ENCODE results near the gene FAR2.
"Not testable (repeated sequence)": the region's sequence is repeated elsewhere in the genome, so short reads cannot be mapped to it uniquely, and the experiment has no call there.

The FAR2 gene

DNA sequence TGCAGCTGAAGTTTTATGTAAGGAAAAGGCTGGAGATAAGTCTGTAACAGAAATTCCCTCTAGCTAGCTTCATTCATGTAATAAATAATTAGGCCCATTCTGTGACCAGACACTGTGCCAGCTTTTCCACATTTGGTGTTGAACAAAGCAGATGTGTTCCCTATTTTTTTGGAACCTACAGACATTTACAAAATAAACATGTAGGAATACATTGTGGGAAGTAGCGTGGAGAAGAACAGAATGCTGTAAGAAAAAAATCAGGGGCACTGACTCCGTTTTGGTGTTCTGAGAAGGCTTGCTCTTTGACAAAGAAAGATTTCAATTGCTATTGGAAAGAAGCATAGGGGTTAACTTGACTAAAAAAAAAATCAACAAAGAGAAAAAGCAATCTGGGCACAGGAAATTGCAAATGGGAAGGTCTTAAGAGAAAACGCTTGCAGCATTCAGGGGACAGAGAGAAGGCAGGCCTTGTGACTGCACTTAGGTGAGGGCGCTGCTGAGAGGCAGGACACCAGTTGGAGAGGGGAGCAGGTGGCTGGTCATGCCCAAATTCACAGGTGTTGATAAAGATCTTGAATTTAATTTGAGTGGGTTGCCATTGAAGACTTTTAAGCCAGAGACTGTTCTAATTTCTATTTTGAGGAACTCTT is 4.0 kb downstream of the FAR2 start:
- no peak for DNase-seq (ENCODE audit: low read depth)

DNA sequence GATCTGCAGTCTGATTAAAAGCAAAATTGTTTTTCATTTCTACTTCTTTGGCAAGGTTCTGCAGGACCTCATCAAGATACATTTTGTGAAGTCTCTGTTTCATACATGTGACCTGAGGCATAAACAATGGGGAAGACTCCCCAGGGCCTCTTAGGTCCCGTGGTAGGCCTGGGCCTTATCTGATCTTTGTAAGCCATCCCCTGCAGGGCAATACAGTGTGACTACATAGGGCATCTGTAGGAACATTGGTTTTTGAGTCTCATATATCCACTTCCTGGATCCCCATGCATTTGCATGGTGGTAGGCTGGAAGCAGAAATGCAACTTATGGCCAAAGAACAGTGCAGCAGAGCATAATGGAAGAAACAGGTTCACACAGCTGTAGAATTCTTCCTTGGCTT is 6.0 kb downstream of the FAR2 start:
- DNase-seq (ENCODE audit: low read depth): no peak

DNA sequence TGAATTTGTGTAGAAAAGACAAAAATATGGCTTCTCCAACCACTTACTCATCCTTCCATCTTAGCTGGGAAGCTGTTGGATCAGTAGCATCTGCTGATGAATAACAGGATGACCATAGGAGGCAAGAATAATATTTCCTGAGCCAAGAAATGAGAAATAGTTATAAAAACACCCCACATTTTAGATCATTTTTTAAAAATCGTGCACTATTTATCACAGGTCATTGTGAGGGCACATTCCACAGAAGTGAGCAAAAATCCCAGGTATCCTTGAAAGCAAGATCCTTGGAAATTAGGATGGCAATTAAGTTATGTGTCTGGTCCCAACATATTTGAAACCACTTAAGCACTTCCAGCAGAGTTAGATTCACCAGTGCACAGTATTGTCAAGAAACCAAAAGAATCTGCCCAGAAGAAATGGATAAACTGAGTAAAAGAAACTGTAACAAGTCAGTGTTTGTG is 8.4 kb downstream of the FAR2 start:
- DNase-seq (ENCODE audit: low read depth): no peak

DNA sequence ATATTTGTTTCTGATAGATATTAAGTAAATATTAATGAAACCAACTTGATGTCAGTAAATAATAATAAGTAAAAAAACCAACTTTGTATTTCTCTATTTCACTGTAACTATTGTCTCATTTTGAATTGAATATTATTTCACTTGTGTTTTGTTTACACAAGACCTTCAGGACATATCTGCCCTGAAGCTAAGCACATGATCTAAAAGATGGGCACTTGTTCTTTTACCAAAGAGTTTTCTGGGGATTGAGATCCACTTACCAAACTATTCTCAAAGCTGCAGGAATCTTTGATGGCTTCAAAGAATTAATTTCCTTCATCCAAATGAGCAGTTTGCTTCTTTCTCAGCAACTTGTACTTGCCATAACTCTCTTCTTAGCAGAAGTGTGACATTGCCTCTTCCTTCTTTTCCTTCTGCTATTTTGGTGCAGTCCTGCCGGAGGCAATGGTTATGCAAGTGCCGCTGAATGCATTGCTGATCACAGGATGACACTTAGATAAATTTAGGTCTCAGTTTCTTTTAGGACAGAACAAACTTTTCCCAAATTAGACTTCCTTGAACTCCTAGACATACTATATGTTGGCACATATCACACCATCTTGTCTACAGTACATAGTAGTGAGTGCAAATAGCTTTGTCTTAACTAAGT is 9.2 kb downstream of the FAR2 start:
- no peak for DNase-seq (ENCODE audit: low read depth)

DNA sequence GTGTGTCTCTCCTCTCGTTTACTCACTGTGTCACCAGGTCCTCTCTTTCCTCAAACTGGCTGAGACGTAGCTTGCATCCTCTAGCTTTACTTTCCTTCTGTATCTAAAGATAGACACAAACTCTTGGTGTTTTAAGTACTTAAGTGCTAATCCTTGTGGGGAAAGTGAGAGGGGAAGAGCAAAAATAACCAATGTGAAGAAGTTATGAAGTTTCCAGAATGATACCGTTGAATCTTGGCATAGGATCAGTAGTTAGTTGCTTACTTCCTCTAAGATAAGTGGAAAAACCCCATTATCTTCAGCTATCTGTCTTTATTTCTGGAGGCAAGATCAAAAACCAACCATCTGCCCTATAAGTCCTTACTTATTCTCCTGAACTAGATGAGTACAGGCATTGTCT is 10.6 kb downstream of the FAR2 start:
- DNase-seq (ENCODE audit: low read depth): no peak

DNA sequence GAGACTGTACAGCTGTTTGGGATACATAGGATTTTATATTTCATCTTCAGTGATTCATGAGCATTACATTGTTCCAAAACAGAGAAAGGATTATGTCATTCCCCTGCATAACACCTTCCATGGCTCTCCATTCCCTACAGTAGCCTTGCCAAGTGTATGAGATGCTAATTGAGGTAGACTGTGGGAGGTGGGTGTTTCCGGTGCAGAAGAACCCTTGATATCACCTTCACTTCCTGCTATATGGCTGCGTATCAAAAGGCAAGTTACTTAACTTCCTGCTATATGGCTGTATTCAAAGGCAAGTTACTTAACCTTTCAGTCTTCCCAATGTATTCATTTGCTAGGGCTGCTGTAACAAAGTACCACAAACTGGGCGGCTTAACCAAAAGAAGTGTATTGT is 11.2 kb downstream of the FAR2 start:
- DNase-seq (ENCODE audit: low read depth): no peak

DNA sequence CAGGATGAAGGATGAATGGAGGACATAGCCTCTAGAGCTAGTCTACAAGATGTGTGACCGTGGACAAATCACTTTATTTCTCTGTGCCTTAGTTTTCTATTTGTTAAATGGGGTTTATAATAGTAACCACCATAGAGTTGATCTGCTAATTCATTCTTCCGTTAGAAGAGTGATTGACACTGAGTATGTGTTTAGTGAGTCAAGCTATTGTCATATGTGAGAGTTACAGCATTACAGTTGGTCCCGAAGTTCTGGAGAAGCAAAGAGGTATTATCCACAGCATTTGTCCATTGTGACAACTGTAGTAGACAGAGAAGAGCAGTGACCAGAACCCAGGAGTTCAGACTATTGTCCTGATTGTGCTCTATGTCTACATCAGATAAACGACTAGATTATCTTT is 14.1 kb downstream of the FAR2 start:
- DNase-seq (ENCODE audit: low read depth): no peak

DNA sequence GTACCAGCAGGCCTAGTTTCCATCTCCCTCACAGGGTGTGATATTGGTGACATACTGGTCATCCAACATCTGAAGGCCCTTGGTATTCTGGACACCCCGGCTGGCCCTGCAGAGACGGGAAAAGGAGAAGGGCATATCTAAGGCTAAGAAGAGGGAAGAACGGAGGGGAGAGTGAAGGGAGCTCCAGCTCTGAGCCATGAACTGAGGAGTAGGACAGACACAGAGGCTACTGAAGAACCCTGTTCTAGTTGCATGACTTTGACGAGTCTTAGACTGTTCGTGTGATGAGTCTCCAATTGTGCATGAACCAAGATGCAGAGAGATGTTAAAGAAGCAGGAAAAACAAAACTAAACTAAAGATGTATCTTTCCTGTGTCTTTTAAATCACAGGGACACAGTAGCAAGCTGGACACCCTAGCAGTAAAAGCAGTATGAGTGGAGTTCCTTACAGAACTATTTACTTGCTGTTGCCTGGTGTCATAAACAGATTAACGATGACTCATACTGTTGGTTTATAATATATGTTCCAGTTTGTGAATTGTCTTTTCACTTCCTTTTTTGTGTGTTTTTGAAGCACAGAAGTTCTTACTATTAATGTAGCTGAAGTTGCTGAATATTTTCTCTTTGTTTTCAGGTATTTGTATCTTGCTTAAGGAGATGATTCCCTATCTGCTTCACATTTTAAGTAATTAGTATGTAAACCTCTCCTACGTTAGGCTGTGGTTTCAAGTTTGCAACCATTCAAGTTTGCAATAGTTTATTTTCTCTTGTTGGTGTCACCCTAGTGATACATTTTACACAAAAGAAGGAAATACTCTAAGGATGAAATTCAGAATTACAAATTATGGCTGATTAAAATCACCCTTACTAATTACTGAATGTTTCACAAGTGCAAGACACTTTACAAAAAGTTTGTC is 15.7 kb downstream of the FAR2 start:
- no peak for DNase-seq (ENCODE audit: low read depth)

DNA sequence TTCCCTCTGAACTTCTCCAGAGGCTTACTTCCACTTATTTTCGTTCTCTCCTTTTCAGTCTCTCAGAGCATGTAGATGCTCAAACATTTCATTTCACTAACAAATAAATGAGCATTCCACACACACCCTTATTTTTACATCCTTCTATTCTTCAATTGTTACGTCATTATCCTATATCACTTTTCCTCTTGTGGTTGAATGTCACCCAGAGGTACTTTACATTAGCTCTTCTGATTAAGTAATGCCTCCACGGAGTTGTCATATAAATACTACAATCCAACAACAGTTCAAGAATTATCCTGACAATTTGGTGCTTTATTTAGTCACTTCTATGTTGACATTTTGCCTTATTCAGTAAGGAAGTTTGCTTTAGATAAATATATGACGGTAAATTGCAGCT is 18.4 kb downstream of the FAR2 start:
- DNase-seq (ENCODE audit: low read depth): no peak

DNA sequence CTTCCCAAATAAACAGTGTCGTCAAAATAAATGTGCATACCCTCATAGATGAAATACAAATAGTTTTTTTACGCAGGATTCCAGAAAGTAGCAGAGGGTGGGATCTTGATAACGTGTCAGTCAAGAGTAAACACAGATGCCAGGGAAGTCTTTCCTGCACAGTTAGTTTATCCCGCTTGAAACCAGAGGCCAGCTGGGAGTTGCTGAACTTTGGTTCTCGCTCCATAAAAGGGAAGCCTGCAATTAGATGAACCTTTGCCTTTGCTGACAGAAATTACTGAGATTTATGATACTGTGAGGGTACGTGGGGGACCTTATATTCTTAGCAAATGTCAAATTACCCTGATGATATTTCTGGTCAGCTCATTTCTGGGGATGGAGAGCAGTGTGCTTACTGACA is 18.9 kb downstream of the FAR2 start:
- DNase-seq (ENCODE audit: low read depth): no peak

DNA sequence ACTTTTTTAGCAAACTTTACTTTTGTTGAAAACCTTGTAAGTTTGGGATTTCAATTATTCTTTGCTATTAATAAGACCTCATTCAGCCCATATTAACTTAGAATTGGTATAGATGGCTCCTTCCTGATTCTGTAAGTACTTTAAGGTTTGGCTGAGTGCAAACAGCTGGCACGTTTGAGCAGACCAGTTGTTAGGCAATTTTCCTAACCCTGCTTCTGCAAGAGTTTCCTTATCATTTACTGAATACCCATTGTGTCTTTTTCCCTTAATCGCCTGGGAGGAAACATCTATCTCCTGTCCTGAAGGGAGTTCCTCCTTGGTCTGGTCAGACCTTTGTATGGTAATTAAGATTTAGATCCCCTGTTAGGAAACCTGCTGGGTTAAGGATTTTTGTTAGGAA is 20.9 kb downstream of the FAR2 start:
- DNase-seq (ENCODE audit: low read depth): not testable (repeated sequence)

DNA sequence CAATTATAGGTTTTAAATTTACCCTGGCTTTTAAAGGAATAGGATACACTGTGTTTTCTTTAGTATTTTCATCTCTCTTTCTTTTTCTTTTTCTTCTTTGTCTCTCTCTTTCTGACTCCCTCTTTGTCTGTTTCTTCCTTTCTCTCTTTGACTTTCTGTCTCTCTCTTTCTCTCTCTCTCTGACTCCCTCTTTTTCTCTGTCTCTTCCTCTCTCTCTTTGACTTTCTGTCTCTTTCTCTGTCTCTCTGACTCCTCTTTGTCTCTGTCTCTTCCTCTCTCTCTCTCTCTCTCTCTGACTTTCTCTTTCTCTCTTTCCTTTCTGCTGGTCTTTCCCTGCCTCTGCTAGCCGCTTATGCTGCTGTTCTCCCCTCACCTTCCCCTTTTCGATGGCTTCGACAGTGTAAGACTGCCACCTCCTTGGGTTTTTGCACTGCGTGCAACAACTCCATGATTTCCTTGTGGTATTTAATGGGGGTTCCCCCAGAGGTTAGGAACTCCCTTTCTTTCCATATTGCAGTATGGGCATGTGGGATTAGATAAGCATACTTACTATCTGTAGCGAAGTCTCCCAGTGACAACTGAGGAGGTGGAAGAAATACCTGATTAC is 21.5 kb downstream of the FAR2 start:
- not testable (repeated sequence) for DNase-seq (ENCODE audit: low read depth)

DNA sequence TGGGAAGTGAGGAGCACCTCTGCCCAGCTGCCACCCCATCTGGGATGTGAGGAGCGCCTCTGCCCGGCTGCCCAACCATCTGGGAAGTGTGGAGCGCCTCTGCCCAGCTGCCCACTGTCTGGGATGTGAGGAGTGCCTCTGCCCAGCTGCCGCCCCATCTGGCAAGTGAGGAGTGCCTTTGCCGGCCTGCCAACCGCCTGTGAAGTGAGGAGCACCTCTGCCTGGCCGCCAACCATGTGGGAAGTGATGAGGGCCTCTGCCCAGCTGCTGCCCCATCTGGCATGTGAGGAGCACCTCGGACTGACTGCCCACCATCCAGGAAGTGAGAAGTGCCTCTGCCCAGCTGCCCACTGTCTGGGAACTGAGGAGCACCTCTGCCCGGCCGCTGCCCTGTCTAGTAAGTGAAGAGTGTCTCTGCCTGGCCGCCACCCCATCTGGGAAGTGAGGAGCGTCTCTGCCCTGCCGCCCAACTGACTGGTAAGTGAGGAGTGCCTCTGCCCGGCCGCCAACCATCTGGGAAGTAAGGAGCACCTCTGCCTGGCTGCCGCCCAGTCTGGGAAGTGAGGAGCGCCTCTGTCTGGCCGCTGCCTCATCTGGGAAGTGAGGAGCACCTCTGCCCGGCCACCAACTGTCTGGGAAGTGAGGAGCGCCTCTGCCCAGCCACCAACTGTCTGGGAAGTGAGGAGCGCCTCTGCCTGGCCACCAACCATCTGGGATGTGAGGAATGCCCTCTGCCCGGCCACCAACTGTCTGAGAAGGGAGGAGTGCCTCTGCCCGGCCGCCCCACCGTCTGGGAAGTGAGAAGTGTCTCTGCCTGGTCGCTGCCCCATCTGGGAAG is 22.6 kb downstream of the FAR2 start:
- no peak for DNase-seq (ENCODE audit: low read depth)

DNA sequence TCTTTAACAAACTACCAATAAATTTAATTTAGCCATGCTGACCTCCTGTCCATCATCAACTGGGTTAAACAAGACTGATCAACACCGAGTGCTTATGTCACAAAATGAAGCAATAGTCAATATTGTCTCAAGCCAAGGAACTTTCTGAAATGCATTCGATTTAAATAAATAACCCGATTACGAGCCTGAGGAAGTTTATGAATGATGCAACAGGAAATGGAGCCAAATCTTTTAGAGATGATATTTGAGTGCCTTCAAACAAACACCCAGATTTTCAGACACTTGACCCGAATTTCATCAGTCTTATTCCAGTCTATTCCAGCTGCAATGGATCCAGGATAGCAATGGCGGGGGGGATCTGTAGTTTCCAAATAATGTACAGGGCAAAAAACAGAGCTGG is 27.9 kb downstream of the FAR2 start:
- no peak for DNase-seq (ENCODE audit: low read depth)

DNA sequence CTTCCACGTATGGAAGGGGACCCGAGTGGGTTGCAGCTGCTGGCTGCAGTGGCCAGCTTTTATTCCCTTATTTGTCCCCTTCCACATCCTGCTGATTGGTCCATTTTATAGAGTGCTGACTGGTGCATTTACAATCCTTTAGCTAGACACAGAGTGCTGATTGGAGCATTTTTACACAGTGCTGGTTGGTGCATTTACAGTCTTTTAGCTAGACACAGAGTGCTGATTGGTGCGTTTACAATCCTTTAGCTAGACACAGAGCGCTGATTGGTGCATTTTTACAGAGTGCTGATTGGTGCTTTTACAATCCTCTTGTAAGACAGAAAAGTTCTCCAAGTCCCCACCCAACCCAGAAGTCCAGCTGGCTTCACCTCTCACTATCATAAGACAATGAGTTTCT is 33.2 kb downstream of the FAR2 start:
- not testable (repeated sequence) for DNase-seq (ENCODE audit: low read depth)

DNA sequence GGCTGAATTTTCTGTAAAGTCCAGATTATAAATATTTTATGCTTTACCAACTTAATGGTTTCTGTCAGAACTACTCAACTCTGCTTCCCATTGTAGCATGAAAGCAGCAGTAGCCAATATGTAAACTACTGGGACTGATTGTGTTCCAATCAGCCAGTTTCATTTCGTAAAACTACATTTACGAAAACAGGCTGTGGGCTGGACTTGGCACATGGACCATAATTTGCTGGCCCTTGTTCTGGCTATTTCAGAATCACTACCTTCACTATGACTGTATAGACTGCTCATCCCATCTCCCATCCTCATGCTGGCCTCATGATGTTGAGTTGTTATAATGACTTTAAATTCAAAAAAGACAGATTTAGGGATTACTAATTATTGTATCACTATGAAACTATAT is 38.7 kb downstream of the FAR2 start:
- no peak for DNase-seq (ENCODE audit: low read depth)

DNA sequence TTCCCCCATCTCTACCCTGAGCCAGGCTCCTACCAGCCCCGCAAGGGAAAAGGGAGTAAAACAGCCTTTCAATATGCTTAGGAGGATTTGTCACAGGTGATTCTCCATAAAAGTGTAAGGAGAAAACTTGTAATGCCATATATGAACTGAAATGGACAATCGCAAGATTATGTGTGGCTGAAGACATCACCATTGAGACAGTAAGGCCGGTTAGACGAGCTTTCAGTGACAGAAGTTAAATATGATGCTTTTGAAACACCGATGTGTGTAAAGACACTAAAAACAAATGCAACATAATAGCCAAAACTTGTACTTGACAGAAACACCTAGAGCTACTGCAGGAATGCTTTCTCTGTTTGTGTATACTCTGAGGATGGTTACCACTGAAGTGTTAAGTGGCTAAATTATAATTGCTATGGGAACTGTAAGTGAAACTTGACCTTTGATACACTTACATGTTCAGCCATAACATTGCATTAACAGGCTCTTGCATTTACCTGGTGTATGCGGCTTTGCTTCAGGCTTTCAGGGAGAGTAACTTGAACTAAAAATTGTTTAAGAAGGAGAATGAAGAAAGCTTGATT is 42.3 kb downstream of the FAR2 start:
- no peak for DNase-seq (ENCODE audit: low read depth)

DNA sequence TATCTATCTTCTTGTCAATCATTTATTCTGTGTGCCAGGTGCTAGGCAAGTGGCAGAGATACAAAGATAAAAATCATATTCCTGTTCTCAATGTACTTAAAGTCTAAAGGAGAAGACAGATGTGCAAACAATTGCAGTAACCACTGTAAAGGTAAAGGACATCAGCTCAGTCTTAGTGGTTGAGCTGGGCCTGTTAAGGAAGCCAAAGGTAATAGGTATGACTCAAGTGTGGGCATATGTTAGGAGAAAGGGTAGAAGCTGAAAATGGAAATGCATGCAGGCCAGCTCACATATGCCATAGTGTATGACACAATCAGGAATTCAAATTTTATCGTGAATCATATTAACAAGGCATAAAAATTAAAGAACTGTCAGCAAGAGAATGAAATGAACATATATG is 49.8 kb downstream of the FAR2 start:
- DNase-seq (ENCODE audit: low read depth): no peak

DNA sequence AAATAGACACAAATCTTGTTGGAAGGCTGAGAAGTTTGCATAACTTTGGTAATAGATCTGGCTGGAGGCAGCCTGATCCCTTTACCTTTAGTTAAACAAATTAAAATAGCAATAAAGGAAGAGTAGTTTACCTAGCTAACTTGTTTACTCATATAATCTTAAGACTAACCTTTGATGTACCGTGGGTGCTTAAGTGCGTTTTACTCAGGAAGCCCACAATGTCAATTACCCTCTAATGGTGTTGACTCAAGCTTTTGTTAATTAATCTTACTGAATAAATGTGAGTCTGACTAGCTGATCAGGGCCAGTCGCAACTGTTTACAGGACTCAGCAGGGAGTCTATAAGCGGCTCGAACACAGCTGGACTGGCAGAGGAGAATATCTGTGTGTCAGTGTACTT is 51.5 kb downstream of the FAR2 start:
- DNase-seq (ENCODE audit: low read depth): no peak

DNA sequence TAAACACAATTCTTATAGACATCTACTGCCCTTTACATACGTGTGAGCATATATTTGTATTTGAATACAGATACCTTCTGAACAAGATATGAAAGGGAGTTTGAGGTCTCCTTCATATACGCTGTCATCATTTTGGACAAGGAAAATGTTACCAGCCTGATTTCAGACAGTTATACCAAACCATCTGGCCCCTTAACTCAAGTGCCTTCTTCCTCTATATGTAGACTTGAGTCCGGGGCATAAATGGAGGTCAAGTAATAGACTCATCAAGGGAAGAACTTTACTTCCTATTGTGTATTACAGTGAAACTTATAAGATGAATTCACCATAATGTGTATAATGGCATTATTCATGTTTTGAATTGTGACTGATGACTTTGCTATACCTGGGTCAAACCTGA is 52.2 kb downstream of the FAR2 start:
- no peak for DNase-seq (ENCODE audit: low read depth)

DNA sequence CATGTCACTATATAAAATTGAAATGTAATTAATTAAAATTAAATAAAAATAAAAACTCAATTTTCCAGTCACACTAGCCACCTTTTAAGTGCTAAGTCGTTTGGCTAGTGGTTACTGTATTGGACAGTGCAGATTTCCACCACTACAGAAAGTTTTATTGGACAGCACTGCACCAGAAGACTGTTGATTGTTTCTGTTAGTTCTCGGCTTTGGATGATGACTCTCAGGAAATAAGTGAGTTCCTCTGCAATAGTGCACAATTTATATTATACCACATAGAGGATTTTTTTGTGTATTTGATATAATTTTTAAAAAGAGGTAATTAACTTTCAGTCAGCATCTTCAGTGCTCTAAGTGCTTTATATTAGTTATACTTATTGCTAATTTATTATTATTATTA is 52.7 kb downstream of the FAR2 start:
- no peak for DNase-seq (ENCODE audit: low read depth)
